ENCODE data around the gene GFRA3.

The GFRA3 gene

DNA sequence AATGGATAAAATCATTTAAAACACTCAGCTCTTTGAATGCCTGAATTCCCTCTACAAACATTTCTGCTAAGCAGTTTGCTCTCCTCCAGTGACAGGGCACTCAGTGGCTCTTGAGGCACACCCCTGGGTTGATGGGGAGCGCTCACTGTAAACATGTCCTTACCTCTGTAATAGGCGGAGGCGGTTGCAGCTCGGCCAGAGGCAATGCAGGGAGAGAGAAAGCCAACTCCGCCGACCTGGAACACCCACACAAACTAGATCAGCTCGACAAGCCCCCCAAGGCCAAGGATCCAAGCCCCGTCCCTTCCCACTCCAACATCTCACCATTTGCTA lies 61.6 kb downstream of the GFRA3 start:
- Histone ChIP-seq H3K9me3 (ENCODE audit: insufficient read depth, low read length, severe bottlenecking) (no peaks in the 10 kb centered on the region), H3K79me2 (ENCODE audit: insufficient read depth, low read length) (peaks cover 53% of the 10 kb centered on the region), H3K4me1 (ENCODE audit: insufficient read depth, low read length) (peaks cover 31% of the 10 kb centered on the region), H3K4me3 (ENCODE audit: low read depth in 1 of 2, low read length in 2 of 2) (peak overlapping the region; percentile 95 to 97), H4K20me1 (ENCODE audit: insufficient read depth, low read length) (no peaks in the 10 kb centered on the region), H3K27me3 (ENCODE audit: insufficient read depth, low read length, poor library complexity) (no peaks in the 10 kb centered on the region), H3K9ac (ENCODE audit: low read depth, low read length) (peak overlapping the region; percentile 89), H3K36me3 (ENCODE audit: insufficient read depth, low read length) (peaks cover 43% of the 10 kb centered on the region), H3K4me2 (ENCODE audit: insufficient read depth, low read length) (peak overlapping the region; percentile 68), H3K27ac (ENCODE audit: low read length) (peak overlapping the region; percentile 91), H2AFZ (ENCODE audit: low read depth, low read length) (peak overlapping the region; percentile 99)
- DNase-seq, result no peak
- no peak for TF ChIP-seq EZH2 (IDR thresholded peaks at IDR 0.05; ENCODE audit: borderline replicate concordance, low read depth, low read length, severe bottlenecking)
- TF ChIP-seq, protein P1, sequence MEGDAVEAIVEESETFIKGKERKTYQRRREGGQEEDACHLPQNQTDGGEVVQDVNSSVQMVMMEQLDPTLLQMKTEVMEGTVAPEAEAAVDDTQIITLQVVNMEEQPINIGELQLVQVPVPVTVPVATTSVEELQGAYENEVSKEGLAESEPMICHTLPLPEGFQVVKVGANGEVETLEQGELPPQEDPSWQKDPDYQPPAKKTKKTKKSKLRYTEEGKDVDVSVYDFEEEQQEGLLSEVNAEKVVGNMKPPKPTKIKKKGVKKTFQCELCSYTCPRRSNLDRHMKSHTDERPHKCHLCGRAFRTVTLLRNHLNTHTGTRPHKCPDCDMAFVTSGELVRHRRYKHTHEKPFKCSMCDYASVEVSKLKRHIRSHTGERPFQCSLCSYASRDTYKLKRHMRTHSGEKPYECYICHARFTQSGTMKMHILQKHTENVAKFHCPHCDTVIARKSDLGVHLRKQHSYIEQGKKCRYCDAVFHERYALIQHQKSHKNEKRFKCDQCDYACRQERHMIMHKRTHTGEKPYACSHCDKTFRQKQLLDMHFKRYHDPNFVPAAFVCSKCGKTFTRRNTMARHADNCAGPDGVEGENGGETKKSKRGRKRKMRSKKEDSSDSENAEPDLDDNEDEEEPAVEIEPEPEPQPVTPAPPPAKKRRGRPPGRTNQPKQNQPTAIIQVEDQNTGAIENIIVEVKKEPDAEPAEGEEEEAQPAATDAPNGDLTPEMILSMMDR (IDR thresholded peaks at IDR 0.05; ENCODE audit: borderline replicate concordance, extremely low read depth, low read length, poor library complexity, severe bottlenecking), result no peak
- peak; percentile 31 for ATAC-seq (ENCODE audit: insufficient read depth, low read depth)

DNA sequence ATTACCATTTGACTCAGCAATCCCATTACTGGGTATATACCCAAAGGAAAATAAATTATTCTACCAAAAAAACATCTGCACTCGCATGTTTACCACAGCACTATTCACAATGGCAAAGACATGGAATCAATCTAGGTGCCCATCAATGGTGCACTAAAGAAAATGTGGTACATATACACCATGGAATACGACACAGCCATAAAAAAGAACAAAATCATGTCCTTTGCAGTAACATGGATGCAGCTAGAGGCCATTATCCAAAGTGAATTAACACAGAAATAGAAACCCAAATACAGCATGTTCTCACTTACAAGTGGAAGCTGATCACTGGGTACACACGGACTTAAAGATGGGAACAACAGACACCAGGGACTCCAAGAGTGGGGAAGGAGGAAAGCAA lies 63.4 kb downstream of the GFRA3 start:
- no peaks in the 10 kb centered on the region for H3K9me3 ChIP-seq (ENCODE audit: insufficient read depth, low read length, severe bottlenecking)
- H3K36me3 ChIP-seq (ENCODE audit: insufficient read depth, low read length), result peaks cover 55% of the 10 kb centered on the region
- TF ChIP-seq, protein P1 (IDR thresholded peaks at IDR 0.05; ENCODE audit: borderline replicate concordance, extremely low read depth, low read length, poor library complexity, severe bottlenecking), result no peak
- TF ChIP-seq EZH2 (IDR thresholded peaks at IDR 0.05; ENCODE audit: borderline replicate concordance, low read depth, low read length, severe bottlenecking), result no peak
- ATAC-seq (ENCODE audit: insufficient read depth, low read depth) (no peak), DNase-seq (no peak)
- no peak overlapping the region; a peak in 1 of 4 replicates for H3K4me3 ChIP-seq (ENCODE audit: low read depth in 1 of 2, low read length in 2 of 2)
- no peak overlapping the region for H3K27ac ChIP-seq (ENCODE audit: low read length)
- H3K79me2 ChIP-seq (ENCODE audit: insufficient read depth, low read length), result peaks cover 66% of the 10 kb centered on the region
- H4K20me1 ChIP-seq (ENCODE audit: insufficient read depth, low read length), result no peaks in the 10 kb centered on the region; the same call in 1 of the 2 replicates
- H3K27me3 ChIP-seq (ENCODE audit: insufficient read depth, low read length, poor library complexity), result no peaks in the 10 kb centered on the region
- peaks cover 31% of the 10 kb centered on the region for H3K4me1 ChIP-seq (ENCODE audit: insufficient read depth, low read length)
- peak overlapping the region; percentile 68; the same call in 1 of the 2 replicates for H3K4me2 ChIP-seq (ENCODE audit: insufficient read depth, low read length)
- H3K9ac ChIP-seq (ENCODE audit: low read depth, low read length), result no peak overlapping the region
- no peak overlapping the region for H2AFZ ChIP-seq (ENCODE audit: low read depth, low read length)

All from DND-41 (cell line).